DND-41 (cell line): Measurements from ENCODE around the gene DLK1.

Source experiments
- ATAC-seq: fragments of 200-7000 bp; cut with Tn5 transposase; 3 replicates; pipeline ENCODE4 v1.9.1; 2021; ENCODE audit warnings: low read depth; ENCODE audit not compliant: insufficient read depth
- DNase-seq: peaks from one replicate; pipeline ENCODE4 v3.0.0-alpha.2; 2020
- H2AFZ ChIP-seq: 2 replicates; pipeline ENCODE4 v1.6.0; 2012; ENCODE audit warnings: low read depth, low read length
- H3K27ac ChIP-seq: 2 replicates; pipeline ENCODE4 v1.5.1; 2012; ENCODE audit warnings: low read length, inconsistent platforms
- H3K27me3 ChIP-seq: fragments of 200-600 bp; sonication (generic); 2 replicates; pipeline ENCODE4 v1.6.0; 2012; ENCODE audit warnings: low read length, mild to moderate bottlenecking, inconsistent platforms; ENCODE audit not compliant: insufficient read depth, poor library complexity
- H3K36me3 ChIP-seq: 2 replicates; pipeline ENCODE4 v1.5.1; 2012; ENCODE audit warnings: low read length, inconsistent platforms; ENCODE audit not compliant: insufficient read depth
- H3K4me1 ChIP-seq: 2 replicates; pipeline ENCODE4 v1.5.1; 2012; ENCODE audit warnings: mild to moderate bottlenecking, low read length; ENCODE audit not compliant: insufficient read depth
- H3K4me2 ChIP-seq: 2 replicates; pipeline ENCODE4 v1.6.0; 2012; ENCODE audit warnings: mild to moderate bottlenecking, moderate library complexity, low read length, inconsistent platforms; ENCODE audit not compliant: insufficient read depth
- H3K4me3 ChIP-seq, 2 experiments: fragments of 200-600 bp in 1 of 2; shearing (Covaris generic) in 1 of 2; 2 replicates each; pipeline ENCODE4 v1.5.1; 2012 to 2016; ENCODE audit warnings: inconsistent platforms in 2 of 2, low read length in 2 of 2, mild to moderate bottlenecking in 2 of 2, low read depth in 1 of 2, moderate library complexity in 1 of 2
- H3K79me2 ChIP-seq: 2 replicates; pipeline ENCODE4 v1.6.0; 2012; ENCODE audit warnings: low read length, inconsistent platforms; ENCODE audit not compliant: insufficient read depth
- H3K9ac ChIP-seq: 2 replicates; pipeline ENCODE4 v1.6.0; 2012; ENCODE audit warnings: low read depth, mild to moderate bottlenecking, inconsistent platforms, low read length, moderate library complexity
- H3K9me3 ChIP-seq: 2 replicates; pipeline ENCODE4 v1.5.1; 2012; ENCODE audit warnings: low read length, moderate library complexity, mild to moderate bottlenecking, inconsistent platforms; ENCODE audit not compliant: insufficient read depth, severe bottlenecking
- H4K20me1 ChIP-seq: 2 replicates; pipeline ENCODE4 v1.6.0; 2012; ENCODE audit warnings: low read length; ENCODE audit not compliant: insufficient read depth
- EZH2 ChIP-seq: IDR thresholded peaks from 3 replicates; pipeline ENCODE4 v1.6.1; 2012; ENCODE audit warnings: borderline replicate concordance, low read depth, mild to moderate bottlenecking, moderate library complexity, low read length, inconsistent platforms; ENCODE audit not compliant: severe bottlenecking
- TF ChIP-seq, protein P1 (sequence below): IDR thresholded peaks from 2 replicates; pipeline ENCODE4 v1.5.1; 2012; ENCODE audit warnings: borderline replicate concordance, low read length, moderate library complexity, mild to moderate bottlenecking; ENCODE audit not compliant: poor library complexity, severe bottlenecking; ENCODE audit errors: extremely low read depth

The DLK1 gene

DNA sequence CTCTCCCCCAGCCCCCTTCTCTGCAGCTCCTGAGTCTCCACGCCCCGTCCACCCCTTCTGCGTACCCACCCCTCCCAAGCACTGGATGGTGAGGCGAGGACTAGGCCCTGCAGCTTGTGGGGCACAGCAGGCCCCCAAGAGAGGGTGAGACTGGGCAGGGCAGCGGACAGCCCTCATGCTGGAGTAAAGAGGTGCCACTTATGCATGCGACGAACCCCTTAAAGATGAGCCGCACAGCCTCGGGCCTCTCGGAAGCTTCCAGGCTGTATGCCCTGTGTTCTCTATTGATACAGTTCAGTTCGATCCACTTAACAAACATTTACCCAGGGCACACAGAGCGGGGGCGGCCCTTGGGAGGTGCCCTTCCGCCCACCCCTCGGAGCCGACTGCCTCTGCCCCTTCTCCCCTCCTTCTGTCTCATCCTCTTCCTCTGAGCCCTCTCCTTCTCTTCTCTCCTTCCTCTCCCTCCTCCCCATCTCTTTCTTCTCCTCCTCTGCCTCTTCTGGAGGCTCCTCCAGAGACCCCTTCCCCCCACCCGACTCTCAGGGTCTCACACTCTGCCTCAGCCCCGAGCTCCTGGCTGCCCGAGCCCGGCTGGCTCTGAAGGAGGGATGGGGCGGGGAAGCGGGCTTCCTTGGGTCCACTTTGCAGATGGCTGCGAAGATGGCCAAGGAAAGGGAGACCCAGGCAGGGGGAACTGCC, 32.7 kb upstream of the DLK1 start:
- Histone ChIP-seq H3K27ac (no peak overlapping the region), H2AFZ (no peak overlapping the region)

DNA sequence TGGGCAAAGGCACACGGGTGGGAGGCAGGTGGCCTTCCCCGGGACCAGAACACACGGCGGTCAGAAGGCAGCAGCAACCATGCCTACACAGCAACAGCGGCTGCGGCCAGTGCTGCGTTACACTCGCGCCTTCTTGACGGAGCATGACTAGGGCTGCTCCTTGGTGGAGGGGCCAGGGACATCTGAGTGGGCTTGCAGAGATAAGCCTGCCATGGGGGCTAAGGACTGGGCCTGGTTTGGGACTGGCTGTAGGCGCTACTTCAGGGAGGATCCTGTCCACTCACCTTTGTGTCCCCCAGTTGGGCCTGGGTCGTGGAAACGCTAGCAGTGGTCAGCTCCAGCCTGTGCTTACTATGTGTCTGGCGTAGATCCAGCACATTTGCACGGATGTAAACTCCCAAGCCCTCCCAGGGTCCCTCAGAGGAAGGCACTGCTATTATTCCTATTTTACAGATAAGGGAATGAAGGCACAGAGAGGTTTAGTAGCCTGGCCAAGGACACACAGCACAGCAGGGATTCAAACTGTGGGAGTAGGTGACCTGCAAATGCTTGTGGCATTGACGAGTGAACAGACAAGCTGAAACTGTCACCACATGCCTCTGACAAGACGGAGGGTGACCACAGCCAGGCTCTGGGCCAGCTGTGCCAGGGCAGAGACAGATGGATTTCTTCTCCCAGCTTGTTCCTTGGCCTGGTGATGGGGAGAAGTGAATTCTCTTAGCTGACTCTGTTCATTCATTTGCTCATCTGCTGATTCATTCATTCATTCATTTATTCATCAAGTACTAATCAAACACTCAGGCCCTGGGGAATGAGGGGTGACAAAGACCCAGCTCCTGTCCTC, 31.9 kb upstream of the DLK1 start:
- H3K27me3 ChIP-seq: peaks cover 17% of the 10 kb centered on the region
- no peaks in the 10 kb centered on the region for H3K9me3 ChIP-seq
- no peak for ATAC-seq
- H3K79me2 ChIP-seq: no peaks in the 10 kb centered on the region
- no peak overlapping the region for H3K4me2 ChIP-seq
- no peak overlapping the region for H3K27ac ChIP-seq
- no peaks in the 10 kb centered on the region for H3K4me1 ChIP-seq
- no peak overlapping the region for H2AFZ ChIP-seq
- TF ChIP-seq EZH2: no peak
- TF ChIP-seq, protein P1, sequence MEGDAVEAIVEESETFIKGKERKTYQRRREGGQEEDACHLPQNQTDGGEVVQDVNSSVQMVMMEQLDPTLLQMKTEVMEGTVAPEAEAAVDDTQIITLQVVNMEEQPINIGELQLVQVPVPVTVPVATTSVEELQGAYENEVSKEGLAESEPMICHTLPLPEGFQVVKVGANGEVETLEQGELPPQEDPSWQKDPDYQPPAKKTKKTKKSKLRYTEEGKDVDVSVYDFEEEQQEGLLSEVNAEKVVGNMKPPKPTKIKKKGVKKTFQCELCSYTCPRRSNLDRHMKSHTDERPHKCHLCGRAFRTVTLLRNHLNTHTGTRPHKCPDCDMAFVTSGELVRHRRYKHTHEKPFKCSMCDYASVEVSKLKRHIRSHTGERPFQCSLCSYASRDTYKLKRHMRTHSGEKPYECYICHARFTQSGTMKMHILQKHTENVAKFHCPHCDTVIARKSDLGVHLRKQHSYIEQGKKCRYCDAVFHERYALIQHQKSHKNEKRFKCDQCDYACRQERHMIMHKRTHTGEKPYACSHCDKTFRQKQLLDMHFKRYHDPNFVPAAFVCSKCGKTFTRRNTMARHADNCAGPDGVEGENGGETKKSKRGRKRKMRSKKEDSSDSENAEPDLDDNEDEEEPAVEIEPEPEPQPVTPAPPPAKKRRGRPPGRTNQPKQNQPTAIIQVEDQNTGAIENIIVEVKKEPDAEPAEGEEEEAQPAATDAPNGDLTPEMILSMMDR: no peak
- no peak overlapping the region for H3K9ac ChIP-seq
- peaks cover 2% of the 10 kb centered on the region; the same call in 1 of the 2 replicates for H4K20me1 ChIP-seq
- H3K36me3 ChIP-seq: no peaks in the 10 kb centered on the region
- H3K4me3 ChIP-seq: no peak overlapping the region
- no peak for DNase-seq

More for the DNA sequence above, 32.7 kb upstream of the DLK1 start:
- H4K20me1 ChIP-seq: peaks cover 2% of the 10 kb centered on the region; the same call in 1 of the 2 replicates
- no peak overlapping the region for H3K4me2 ChIP-seq
- H3K79me2 ChIP-seq: no peaks in the 10 kb centered on the region
- no peaks in the 10 kb centered on the region for H3K4me1 ChIP-seq
- no peak overlapping the region for H3K4me3 ChIP-seq
- TF ChIP-seq EZH2: no peak
- TF ChIP-seq, protein P1: no peak
- H3K36me3 ChIP-seq: no peaks in the 10 kb centered on the region
- ATAC-seq (no peak), DNase-seq (no peak)
- H3K9me3 ChIP-seq: no peaks in the 10 kb centered on the region
- H3K9ac ChIP-seq: no peak overlapping the region
- peaks cover 14% of the 10 kb centered on the region for H3K27me3 ChIP-seq

DNA sequence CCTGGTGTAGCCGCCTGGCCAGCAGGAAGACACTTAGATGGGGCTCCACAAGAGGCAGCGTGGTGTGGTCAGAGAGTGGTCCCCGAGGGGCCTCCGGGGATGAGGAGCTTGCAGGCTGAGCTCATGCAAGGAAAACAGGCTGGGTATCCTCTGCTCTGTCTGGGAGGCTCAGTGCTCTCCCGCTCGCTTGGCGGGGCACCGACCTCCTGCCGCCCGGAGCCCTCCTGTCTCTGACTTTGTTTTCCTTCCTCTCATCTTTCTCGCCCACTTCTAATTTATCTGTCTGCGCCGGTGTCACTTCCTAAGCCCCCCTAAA, 31.3 kb upstream of the DLK1 start:
- Histone ChIP-seq H3K27ac (no peak overlapping the region), H3K36me3 (no peaks in the 10 kb centered on the region), H3K27me3 (peaks cover 19% of the 10 kb centered on the region), H3K9me3 (no peaks in the 10 kb centered on the region), H2AFZ (no peak overlapping the region), H3K4me2 (no peak overlapping the region), H3K79me2 (no peaks in the 10 kb centered on the region), H4K20me1 (peaks cover 2% of the 10 kb centered on the region; the same call in 1 of the 2 replicates), H3K4me3 (no peak overlapping the region), H3K4me1 (no peaks in the 10 kb centered on the region), H3K9ac (no peak overlapping the region)
- TF ChIP-seq EZH2: no peak
- TF ChIP-seq, protein P1: no peak
- ATAC-seq (no peak), DNase-seq (no peak)
